Nucleus accumbens (tissue), 56 donors: Measurements from ENCODE around the gene OR4D6.
"Not testable (repeated sequence)": the region's sequence is repeated elsewhere in the genome, so short reads cannot be mapped to it uniquely, and the experiment has no call there.

Source experiments
- DNase-seq, 56 donors: peaks; one replicate each; lab custom pipeline; 2025; lab: John Stamatoyannopoulos, UW

Gene OR4D6

DNA sequence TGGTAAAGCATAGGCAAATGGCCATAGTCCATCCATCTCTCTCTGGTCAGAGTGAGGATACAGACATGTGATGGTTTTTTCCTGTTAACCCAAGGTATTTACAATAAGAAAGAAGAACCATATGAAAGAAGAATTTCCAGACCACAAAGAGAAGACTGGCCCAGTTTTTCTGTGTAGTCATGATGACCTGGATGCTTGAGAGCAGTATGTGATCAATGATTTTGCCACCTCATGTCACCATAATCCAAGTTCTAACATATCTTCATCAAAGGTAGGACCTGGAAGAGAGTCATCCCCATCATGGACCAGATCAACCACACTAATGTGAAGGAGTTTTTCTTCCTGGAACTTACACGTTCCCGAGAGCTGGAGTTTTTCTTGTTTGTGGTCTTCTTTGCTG, at the start of gene OR4D6:
TSS of gene OR4D6 (plus strand) at position 301 of the 400 bp plus-strand sequence. CDS start at position 301, 0 bp downstream.
- no peak for DNase-seq

DNA sequence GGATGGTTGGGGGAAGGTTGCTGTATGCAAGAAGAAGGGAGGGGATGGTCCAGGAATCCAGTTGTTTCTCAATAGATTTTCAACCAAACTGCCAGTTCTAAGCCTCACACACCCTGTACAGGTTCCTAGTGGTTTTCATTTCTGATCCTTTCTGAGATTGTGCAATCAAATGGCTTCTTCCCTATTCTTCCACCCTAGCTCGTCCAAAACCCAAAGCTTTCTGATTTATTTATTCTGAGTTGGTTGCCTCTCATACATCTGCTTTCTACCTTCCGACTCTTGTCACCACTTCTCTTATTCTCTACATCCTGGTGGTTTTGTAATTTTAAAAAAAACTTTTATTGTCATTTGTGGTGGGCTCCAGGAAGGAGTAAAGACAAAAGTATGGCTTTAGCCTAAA, 43.1 kb upstream of the OR4D6 start:
- DNase-seq = no peak

DNA sequence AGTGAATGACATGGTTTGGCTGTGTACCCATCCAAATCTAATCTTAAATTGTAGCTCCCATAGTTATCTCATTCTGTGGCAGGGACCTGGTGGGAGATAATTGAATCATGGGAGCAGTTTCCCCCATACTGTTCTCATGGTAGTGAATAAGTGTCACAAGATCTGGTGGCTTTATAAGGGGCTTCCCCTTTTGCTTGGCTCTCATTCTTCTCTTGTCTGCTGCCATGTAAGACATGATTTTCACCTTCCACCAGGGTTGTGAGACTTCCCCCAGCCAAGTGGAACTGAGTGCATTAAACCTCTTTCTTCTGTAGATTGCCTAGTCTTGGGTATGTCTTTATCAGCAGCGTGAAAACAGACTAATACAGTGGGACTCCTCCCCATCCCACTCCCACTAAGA, 41.6 kb upstream of the OR4D6 start:
- no peak for DNase-seq

DNA sequence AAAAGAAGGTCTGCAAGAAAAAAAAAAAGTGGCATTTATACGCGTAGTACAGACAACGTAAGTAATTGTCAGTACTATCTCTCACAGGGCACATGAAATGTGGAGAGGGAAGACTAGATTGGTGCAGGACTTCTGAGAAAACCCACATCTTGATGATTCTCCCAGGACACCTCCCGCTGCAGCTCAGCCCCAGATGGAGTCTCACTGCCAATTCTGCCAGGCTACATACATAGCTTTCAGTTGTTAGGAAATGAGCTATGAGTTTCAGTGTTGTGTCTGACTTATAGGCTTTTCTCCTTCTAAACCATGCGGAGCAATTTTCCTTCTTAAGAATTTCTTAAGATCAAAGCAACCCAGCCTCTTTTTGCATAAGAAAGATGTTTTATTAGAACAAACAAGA, 40.1 kb upstream of the OR4D6 start:
- DNase-seq = no peak

DNA sequence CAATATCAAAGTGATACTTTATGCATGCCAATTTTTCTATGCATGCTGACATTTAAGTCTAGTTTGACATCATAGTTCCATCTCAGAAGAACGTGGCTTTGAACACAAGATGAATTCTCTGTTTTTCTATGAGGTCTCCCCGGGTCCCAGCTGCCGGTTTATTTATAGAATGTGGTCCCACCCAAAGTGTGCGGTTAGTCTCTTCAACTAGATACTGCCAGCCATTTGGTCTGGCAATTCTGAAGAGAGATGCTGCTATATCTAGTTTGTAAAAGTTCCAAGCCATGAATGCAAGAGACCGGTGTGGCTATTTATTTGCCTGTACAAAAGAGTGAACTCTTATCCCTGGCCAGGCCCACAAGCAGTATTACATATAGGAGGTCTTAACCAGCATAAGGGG, 39.7 kb upstream of the OR4D6 start:
- DNase-seq = no peak

DNA sequence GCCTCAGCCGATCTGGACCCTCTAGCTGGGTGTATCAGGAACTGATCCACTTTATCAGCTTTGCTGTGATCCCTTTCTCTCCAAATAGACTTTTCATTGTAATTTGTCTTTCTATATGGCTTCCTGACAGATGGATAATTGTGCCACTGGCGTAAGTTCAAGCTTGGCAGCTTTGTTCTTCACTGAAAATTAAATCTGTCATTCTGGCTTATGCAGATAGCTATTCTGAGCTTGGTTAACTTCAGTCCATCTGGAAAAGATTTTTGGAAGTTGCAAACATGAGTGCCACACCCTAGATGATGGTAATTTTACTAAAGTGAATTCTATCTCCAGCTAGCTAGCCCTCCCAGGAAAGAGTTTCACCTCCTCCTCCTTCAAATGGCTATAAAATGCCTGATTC, 38.6 kb upstream of the OR4D6 start:
- no peak for DNase-seq

DNA sequence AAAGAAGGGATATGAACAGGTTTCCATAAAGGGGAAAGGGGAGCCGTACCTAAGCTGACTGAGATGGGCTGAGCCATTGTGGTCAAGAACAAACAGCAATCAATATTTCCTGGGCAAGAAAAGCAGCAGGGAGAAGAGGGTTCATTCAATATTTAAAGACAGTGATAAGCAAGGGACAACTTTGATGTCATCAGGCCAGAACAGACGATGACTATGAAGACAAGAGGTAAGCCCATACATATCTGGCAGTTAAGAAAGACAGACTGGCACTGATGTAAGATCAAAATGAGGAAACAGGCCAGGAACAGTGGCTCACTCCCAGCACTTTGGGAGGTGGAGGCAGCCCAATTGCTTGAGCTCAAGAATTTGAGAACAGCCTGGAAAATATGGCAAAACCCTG, 32.9 kb upstream of the OR4D6 start:
- DNase-seq = no peak

DNA sequence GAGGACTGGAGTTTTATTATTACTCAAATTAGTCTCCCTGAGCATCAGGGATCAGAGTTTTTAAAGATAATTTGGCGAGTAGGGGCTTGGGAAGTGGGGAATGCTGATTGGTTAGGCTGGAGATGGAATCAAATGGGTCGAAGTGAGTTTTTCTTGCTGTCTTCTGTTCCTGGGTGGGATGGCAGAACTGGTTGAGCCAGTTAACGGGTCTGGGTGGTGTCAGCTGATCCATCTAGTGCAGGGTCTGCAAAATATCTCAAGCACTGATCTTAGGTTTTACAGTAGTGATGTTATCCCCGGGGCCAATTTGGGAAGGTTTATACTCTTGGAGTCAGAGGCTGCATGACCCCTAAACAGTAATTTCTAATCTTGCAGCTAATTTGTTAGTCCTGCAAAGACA, 31.6 kb upstream of the OR4D6 start:
- no peak for DNase-seq

DNA sequence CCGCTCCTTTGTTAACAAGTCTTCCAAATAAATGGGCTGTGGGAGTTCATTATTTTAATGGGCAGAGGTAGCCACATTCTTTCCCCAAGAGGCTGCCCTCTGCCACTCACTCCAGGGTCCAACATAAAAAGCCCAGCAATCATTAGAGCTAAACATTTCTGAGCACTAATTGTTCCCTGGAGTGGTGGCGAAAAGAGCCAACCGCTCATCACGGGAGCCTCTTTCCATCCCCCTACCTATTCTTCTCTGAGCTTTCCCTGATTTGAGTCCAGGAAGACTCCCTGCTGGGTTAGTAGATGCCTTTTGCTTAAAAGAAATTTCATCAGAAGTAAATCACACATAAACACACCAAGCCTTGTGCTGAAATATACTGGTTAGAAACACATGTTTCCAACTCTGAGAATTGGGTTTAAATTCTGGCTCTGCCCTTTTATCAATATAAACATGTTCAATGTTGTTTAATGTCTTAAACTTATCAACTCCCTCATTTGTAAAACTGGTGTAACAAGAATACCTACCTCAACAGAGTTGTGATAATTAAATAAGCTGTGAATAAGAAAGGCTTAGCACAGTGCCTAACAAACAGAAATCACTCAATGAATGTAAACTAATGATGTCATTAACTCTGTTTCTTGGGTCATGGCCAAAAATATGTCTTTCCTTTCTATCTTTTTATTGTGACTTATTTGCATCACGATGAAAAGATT, 30.2 kb upstream of the OR4D6 start, which contains the start of gene OR5A2:
TSS of gene OR5A2 (minus strand) at position 53 of the 707 bp plus-strand sequence. CDS start 3,460 bp downstream, outside the sequence.
- no peak for DNase-seq

DNA sequence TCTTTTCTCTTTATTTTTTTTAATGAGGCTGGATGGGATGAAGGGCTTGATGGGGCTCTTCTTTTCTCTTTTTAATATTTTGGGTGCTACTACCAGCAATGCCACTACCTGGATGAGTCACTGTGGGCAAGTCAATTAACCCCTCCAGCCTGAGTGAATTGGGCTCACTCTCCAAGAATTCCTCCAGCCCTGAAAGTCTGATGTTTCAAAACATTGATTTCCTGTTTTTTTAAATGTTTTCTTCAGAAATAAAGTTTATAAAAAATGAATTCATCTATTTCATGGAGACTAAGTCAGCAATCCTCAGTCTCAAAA, 29.7 kb upstream of the OR4D6 start:
- DNase-seq = no peak

DNA sequence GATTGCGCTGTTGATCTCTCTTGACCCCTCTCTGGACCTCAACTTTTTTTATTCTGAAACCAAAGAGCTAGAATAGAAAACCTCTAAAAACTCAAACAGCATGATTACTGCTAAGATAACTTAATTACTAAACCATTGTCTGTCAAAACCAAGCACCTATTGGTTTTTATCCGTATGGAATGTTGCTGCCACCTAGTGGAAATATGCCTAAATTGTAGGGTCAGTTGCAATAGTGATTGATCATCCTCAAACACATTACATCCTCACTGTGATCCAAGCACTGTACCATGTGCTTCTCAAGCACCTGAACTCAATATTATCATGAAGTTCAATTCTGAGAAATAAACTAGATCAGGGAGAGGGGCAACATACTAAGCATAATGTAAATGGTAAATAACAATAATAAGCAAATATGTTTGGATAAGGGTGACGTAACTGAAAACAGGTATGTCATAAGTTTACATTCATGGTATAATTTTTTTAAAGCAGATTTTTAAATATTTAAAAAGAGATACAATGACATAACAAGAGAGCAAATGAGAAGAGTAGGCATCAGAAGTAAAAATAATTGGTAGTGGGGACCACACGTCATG, 26.7 kb upstream of the OR4D6 start:
- DNase-seq = no peak

DNA sequence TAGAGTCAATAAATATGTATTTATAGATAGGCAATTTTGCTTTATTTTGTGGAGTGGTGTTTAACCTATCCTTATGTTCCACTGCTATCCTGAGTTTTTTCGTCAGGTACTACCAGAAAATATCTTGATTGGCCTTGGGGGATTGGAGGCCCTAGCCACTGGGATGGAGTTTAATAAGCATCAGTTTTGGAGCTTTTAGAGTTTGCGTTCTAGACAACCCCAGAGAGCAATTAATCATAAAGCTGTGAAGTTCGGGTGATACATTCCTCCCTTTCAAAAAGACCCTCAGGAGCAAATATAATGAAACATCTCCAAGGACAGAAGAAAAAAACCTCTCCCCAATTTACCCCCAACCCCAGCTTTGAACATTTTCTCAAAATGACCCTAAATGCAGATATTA, 20.6 kb upstream of the OR4D6 start, which contains the start of gene OR5A1:
TSS of gene OR5A1 (plus strand) at position 301 of the 400 bp plus-strand sequence. CDS start 6,700 bp downstream, outside the sequence.
- no peak for DNase-seq

DNA sequence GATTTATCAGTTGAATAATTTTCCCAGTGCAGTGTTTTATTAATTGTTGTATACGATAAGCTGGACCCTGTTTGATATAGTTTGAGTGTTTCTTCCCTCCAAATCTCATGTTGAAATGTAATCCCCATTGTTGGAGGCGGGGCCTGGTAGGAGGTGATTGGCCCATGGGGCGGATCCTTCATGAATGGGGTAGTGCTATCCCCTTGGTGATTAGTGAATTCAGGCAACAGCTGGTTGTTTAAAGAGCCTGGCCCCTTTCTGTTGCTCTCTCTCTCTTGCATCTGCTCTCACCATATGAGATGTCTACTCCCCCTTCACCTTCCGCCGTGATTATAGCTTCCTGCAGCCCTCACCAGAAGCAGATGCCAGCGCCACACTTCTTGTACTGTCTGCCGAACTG, 19.0 kb upstream of the OR4D6 start:
- no peak for DNase-seq

DNA sequence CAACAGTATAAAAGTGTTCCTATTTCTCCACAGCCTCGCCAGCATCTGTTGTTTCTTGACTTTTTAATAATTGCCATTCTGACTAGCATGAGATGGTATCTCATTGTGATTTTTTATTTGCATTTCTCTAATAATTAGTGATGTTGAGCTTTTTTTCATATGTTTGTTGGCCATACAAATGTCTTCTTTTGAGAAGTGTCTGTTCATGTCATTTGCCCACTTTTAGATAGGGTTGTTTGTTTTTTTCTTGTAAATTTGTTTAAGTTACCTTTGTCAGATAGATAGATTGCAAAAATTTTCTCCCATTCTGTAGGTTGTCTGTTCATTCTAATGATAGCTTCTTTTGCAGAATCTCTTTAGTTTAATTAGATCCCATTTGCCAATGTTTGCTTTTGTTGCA, 11.1 kb upstream of the OR4D6 start:
- DNase-seq = not testable (repeated sequence)

DNA sequence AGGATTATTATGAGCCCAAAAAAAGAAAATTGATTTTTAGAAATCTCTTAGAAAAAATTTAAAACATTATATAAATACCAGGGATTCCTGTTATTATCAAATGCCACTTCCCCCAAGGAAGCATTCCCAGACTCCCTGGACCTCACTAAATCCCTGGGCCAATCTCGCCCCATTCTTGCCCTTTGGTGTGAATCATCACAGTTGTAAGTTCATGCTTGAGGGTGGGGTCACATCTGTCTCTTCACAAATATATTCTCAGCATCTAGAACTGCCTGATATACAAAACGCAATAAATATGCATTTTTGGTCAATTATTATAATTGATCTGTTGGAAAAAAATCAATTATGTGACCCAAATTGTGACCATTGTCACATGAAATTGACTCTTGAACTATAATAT, 8.3 kb upstream of the OR4D6 start:
- DNase-seq = no peak

DNA sequence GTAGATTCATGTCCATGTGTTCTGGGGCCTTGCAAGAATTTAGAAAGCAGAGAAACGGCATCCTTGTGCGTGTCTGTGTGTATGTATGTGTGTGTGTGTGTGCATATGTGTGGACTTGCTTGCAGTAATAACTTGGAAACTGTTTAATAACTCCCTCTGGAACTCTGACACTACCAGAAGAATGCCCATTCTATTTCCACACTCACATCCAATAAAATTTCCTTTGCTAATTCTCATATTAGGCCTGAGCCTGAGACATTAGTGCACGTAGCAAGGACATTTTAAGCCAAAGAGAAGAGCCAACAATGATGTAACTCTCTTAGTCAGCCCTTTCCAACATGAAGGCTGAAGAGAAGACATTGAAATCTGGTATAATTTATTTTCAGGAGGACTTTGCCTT, 3.2 kb downstream of the OR4D6 start:
- no peak for DNase-seq

DNA sequence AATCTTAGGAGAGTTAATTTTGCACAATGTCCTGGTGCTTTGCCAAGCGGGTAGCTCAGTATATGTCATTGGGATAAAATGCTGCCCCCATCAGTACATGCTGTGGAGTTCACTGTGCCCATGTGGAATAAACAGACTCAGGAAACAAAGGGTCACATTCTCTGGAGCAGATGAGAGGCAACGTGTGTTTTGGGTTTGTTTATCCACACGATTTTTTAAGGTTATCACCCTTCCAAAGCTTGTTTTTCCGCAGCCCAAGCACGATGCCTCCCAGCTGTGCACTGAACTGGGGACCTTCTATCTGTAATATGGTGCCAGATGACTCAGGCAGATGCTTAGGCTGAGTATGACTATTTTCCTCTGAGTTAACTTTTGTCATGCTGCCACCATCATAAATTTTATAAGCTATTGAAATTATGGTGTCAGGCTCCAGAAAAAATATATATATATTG, 6.5 kb downstream of the OR4D6 start:
- no peak for DNase-seq

DNA sequence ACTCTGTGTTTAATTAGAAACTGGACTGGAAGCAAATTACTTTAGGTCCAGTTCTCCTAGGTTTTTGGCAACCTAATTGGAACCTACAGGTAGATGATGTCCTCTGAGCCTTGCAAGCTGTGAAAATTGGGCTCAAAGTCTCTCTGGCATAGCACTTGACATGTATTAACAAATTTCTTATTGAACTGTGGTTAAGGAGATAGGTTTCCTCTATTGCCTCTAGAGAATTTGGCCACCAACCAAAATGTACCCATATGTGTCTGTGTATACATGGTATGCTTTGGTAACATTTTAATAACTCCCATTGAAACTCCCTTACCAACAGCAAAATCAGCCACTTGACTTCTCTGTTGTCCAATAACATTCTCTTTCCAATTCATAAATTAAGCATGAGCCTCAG, 16.3 kb downstream of the OR4D6 start, which contains the start of gene OR4D10:
TSS of gene OR4D10 (plus strand) at position 301 of the 400 bp plus-strand sequence. CDS start 4,115 bp downstream, outside the sequence.
- no peak for DNase-seq

DNA sequence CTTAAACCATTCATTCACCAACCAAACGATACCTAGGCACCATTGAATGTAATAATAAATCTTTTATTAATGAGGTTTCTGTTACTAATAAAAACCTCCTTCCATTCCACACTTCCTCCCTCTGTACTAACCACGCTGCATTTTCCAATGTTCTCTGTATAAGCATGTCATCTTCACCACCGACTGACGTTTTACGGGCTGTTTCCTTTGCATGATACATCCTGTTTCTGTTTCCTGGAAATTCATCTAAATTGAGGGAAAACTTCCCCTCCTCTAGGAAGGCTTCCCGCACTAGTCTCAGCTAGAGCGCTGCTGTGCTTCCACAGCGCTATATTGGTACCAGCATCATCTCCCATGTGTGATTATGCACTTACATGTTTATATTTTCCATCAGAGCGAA, 18.4 kb downstream of the OR4D6 start:
- no peak for DNase-seq

DNA sequence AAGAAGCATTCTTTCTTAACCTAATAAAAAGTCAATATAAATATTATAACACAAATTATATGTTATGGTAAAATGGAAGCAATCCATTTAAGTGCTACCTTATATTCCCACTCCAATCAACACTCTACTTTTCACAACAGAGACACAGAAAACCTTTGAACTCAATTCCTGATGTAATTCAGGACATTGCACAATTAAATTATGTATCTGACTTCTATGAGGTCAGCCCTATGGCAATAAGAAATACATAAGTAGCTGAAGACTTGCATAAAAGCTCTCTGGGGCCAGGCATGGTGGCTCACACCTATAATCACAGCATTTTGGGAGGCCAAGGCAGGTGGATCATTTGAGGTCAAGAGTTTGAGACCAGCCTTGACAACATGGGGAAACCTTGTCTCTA, 23.1 kb downstream of the OR4D6 start:
- DNase-seq = no peak

DNA sequence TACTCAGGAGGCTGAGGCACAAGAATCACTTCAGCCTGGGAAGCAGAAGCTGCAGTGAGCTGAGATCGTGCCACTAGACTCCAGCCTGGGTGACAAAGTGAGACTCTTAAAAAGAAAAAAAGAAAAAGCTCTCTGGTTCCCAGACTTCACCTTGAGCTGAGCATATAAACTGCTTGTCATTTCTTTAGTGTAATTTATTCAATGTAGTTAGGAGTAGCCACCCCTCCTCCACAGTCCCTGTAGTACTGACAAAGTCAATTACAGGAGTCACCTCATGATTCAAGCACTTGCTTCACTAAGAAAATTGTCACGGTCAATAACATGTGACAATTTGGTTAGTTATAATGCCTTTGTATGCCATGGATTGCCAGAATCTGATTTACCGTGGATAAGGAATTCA, 23.6 kb downstream of the OR4D6 start:
- no peak for DNase-seq

DNA sequence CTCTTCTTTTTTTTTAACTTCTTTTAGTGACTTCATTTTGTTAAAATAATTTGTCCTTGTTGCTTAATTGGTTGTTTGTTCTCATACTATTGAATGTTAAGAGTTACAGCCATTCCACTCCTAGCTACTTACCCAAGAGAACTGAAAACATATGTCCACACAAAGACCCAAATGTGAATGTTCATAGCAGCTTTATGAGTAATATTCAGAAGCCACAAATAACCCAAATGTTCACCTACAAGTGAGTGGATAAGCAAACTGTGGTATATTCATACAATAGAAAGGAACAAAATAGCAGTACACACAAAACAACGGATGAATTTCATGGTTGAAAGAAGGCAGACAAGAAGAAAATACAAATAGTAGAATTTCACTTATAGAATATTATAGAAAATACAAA, 45.2 kb downstream of the OR4D6 start:
- no peak for DNase-seq
